Stimulated activated CD4-positive, alpha-beta T cell treated with anti-CD3 and anti-CD28 coated beads, Interleukin-1b, Interleukin-23, amount 100 ng/mL, for 1 hour (primary cell): ENCODE measurements around the gene NTHL1.

Source experiments
- DNase-seq, 2 donors: peaks; one replicate each; pipeline ENCODE4 v3.0.0-alpha.2; 2020; ENCODE audit warnings: low read depth in 2 of 2

NTHL1 gene

GRCh38 chr16:2063861-2064260 lies 16.2 kb upstream of the NTHL1 start:
- DNase-seq: no peak

- no peak for DNase-seq
These were observed 15.2 kb upstream of the NTHL1 start for GRCh38 chr16:2062801-2063200.

DNA sequence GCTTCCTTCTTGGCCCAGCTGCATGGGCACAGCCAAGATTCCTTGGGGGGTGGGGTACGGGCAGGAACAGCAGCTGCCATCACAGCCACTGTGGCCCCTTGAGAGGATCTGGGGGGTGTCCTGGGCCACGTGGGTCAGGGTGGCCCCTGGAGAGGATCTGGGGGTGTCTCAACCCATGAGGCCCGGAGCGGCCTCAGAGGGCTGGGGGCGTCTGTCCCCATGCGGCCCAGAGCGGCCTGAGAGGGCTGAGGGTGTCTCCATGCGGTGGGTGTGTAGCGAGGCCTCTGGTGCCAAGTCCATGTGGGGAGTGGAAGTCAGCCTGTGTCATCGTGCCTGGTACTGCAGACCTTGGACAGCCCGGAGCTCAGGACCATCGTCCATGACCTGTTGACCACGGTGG lies 13.9 kb upstream of the NTHL1 start:
- DNase-seq: no peak

- DNase-seq: no peak
These were observed 13.4 kb upstream of the NTHL1 start for GRCh38 chr16:2061023-2061422.

GRCh38 chr16:2060346-2060745 lies 12.7 kb upstream of the NTHL1 start:
- no peak for DNase-seq

GRCh38 chr16:2058872-2059271 lies 11.2 kb upstream of the NTHL1 start:
- no peak for DNase-seq

- no peak for DNase-seq
These were observed 10.8 kb upstream of the NTHL1 start for GRCh38 chr16:2058420-2058819.

GRCh38 chr16:2057438-2057837 lies 9.8 kb upstream of the NTHL1 start:
- no peak for DNase-seq

DNA sequence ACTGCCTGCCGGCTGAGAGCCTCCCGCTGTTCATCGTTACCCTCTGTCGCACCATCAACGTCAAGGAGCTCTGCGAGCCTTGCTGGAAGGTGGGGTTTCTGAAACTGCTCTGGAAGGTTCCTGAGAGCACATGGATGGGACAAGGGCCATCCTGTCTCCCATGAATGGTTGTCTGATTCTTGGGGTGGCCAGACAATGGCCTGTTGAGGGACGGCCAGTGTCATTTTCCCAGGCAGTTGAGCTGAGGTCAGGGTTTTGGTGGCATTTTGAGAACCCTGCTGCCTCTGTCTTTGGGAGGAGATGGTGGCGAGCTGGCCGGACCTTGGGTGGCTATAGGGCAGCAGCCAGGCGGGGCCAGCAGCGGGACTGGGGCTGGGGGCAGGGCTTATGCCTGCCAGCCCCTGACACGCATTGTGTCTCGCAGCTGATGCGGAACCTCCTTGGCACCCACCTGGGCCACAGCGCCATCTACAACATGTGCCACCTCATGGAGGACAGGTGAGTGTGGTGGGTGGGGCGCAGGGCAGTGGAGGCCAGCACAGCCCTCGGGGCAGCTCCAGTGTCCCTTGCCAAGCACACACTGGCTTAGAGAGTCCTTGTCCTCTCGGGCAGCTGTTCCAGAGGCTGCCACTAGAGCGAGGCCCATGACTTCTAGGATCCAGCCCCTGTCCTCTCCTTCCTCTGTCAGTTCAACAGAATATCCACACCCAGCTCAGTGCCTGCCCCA lies 9.2 kb upstream of the NTHL1 start:
- DNase-seq: no peak

- DNase-seq: no peak
These were observed 8.4 kb upstream of the NTHL1 start for GRCh38 chr16:2056077-2056476.

- no peak for DNase-seq
These were observed 7.1 kb upstream of the NTHL1 start for GRCh38 chr16:2054543-2055245.

- DNase-seq: no peak
These were observed 6.3 kb upstream of the NTHL1 start for GRCh38 chr16:2053897-2054296.

DNA sequence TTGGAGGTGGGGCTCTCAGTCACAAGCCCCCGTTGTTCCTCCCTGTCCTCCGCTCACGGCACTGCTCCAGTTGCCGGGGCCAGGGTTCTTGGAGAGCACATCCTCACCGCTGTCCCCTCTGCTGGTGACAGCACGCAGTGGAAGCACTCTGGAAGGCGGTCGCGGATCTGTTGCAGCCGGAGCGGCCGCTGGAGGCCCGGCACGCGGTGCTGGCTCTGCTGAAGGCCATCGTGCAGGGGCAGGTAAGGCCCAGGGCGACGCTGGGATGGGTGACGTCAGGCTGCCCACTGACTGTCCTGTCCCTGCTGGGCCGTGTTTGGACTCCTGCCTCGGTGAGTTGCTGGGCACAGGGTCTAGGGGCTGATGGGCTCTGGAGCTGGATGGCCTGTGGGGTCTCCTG lies 5.6 kb upstream of the NTHL1 start:
- no peak for DNase-seq

GRCh38 chr16:2048116-2048543 lies 496 bp upstream of the NTHL1 start:
- DNase-seq: no peak

DNA sequence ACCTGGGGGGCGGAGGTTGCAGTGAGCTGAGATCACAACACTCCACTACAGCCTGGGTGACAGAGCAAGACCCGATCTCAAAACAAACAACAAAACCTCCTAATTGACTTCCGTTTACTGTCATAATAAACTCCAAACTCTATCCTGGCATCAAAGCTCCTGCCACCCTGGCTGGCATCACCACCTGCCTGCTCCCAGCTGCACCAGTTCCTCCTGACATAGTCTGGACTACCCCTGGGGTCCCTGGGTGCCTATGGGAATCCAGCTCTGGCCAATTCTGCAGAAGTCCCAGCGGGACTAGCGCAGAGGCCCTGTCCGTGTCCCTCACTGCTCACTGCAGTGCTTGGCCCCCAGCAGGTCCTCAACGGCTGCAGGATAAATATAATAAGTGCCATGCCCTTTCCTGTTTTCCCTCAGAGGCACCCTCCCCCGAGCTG lies 723 bp downstream of the NTHL1 start:
- DNase-seq: no peak

- no peak for DNase-seq
These were observed 1.4 kb downstream of the NTHL1 start for GRCh38 chr16:2045965-2046892.

DNA sequence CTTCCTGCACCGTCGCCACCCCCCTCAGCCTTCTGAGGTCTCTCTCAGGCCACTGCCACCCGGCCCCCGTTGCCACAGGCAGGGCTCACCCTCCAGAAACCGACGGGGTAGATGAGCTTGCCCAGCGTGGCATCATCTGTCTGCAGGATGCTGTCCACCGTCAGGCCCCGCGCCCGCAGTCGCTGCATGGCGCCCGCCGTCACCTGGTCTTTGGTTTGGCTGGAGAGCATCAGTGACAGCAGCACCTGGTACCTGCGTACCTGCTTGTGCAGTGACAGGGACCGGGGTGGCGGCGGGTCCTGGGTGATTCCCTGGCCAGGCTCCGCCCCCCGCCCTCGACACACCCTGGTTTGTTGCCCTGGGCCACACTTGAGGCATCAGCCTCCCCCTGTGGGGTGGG lies 3.1 kb downstream of the NTHL1 start:
- no peak for DNase-seq

DNA sequence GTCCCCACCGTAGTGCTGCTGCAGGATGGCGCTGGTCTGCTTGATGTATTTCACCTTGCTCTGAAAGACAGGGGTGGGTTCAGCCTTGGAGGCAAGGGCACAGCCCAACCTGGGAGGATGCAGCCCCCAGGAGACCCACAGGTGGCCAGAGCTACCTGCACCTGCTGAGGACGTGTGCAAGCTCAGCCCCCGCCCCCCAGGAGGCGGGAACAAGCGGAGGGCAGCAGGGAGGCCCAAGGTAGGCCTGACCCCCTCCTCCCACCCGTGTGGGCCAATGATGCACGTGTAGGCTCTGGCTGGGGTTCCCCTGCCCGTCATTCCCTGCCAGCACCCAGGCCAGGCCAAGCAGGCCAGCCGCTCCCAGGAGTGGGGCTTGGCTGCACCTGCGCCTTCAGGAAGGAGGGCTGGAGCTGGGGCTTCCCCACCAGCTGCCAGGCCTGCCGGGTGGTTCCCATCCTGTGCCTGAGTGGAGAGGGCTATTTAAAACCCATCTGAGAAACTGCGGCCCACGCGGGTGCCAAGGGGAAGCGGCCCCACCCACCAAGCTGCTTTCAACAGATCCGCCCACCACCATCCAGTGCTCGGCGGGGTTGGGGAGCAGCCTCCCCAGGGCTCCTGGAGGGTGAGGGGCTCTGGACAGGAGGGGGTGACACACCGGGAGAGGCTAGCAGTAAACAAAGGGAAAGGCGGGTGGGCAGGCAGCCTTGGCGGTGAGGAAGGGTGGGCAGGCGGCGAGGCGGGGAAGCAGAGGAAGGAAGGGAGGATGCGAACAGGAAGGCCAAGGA lies 3.8 kb downstream of the NTHL1 start:
- no peak for DNase-seq

DNA sequence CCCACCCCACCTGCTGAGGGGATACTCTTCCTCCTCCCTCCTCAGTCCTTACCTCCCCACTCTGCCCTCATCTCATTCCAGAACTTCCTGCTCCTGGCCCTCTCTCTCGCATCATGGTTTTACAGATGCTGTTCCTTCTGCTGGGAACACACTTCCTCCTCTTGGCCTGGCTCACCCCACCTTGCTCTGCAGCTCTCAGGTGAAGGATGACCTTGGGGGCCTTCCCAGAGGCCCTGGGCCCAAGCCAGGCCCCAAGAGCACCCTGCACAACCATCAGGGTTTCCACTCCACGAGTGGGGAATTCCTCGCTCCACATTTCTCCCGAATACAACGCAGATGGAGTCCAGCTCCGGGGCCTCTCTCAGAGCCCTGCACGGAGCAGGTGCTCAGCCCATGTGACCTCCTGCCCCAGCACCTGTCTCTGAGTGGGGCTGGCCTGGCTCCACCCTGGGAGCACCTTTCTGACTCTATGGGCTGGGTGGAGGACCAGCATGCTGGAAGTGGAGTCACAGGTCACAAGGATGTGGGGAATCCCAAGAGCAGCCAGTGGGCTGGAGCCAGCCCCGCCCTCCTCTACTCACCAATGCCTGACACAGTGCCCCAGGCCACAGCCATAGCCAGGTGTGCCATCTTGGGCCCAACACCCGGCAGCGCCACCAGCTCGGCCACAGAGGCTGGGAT lies 4.5 kb downstream of the NTHL1 start:
- no peak for DNase-seq

DNA sequence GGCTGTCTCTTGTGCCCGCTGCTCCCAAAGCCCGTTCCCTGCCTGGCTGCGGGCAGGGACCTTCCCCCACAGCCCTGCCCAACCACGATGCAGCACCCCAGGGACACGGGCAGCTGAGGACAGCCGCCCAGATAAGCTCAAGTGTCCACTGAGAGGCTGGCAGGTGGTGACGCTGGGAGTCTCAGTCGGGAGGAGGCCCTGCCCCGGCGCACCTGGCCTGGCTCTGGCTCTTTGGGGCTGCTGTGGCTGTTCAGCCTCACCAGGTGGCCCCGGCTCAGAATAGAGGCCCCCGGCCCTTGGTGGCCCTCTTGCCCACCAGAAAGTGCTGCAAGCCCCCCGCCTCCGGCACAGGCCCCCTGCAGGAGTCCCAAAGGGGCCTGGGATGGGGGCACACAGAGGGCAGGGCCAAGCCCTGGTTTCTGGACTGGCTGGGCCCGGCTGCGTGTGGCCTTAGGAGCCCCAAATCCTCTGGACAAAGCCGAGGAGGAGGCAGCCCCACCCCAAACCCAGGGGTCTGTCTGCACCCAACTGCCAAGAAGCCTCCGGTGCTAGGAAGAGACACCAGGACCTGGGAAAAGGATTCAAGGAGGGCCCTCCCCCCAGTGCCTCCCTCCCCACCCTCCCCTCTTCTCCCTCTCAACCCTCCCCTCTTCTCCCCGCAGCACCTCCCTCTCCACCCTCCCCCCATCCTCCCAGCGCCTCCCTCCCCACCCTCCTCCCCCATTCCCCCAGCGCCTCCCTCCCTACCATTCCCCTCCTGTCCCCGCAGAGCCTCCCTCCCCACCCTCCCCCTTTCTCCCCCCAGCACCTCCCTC lies 5.3 kb downstream of the NTHL1 start:
- no peak for DNase-seq
